Esophagus squamous epithelium (tissue), 5 donors: ENCODE measurements around the gene SHC2. TPM values are rescaled to one million over a fixed set of nuclear protein-coding genes. Genes with fewer than 3 reads are reported as not detected.
"Not testable (repeated sequence)": the region's sequence is repeated elsewhere in the genome, so short reads cannot be mapped to it uniquely, and the experiment has no call there.

Experiments
- DNase-seq: peaks from one replicate; lab custom pipeline; 2025; lab: John Stamatoyannopoulos, UW
- H3K27ac ChIP-seq, 4 donors: fragments of 200-600 bp; sonication (generic); one replicate each; pipeline ENCODE4 v1.5.1; 2016 to 2019; ENCODE audit warnings: mild to moderate bottlenecking in 1 of 4
- H3K27me3 ChIP-seq, 4 donors: fragments of 200-600 bp; sonication (generic); 1 replicate in 3 of 4; 2 replicates in 1 of 4; pipeline versions ENCODE4 v1.5.1 to v1.6.0; 2017 to 2021; ENCODE audit warnings: antibody characterized with exemption in 1 of 4
- H3K36me3 ChIP-seq, 3 donors: fragments of 200-600 bp; sonication (generic); one replicate each; pipeline ENCODE4 v1.5.1; 2016 to 2019
- H3K4me1 ChIP-seq, 3 donors: fragments of 200-600 bp; sonication (generic); one replicate each; pipeline ENCODE4 v1.5.1; 2017 to 2019
- H3K4me3 ChIP-seq, 4 donors: fragments of 200-600 bp; sonication (generic); 1 replicate in 3 of 4; 2 replicates in 1 of 4; pipeline ENCODE4 v1.5.1; 2016 to 2019; ENCODE audit warnings: mild to moderate bottlenecking in 2 of 4, moderate library complexity in 1 of 4
- H3K9me3 ChIP-seq, 3 donors: fragments of 200-600 bp; sonication (generic); one replicate each; pipeline ENCODE4 v1.5.1; 2016 to 2019
- POLR2A ChIP-seq, 4 donors: fragments of 450-650 bp; IDR thresholded peaks; one replicate each; pipeline ENCODE4 v1.6.1; 2017; ENCODE audit warnings: antibody characterized with exemption in 4 of 4, mild to moderate bottlenecking in 4 of 4, moderate library complexity in 3 of 4
- whole genome bisulfite sequencing, 2 donors: methylation state at CpG; one replicate each; pipeline ENCODE4 v1.1.5; 2018; 5-methylcytosine and 5-hydroxymethylcytosine counted together
- intact Hi-C: fragments of 100-400 bp; cut with DNase I; formaldehyde crosslinking; loops from one replicate; pipeline ENCODE4 v1.15.0; 2022
- total RNA-seq, 4 donors: library from RNA; depleted of rRNA; stranded (reverse); fragments of >200 nt; gene quantifications; one replicate each; pipeline ENCODE4 v1.1.0, GENCODE V29; 2016
- TF ChIP-seq, protein P1 (sequence below), 6 experiments: fragments of 450-650 bp in 4 of 6; fragments of 200-600 bp in 2 of 6; sonication (generic) in 2 of 6; IDR thresholded peaks; one replicate each; pipeline ENCODE4 v1.5.1; 2016 to 2019; ENCODE audit warnings: antibody characterized with exemption in 6 of 6, mild to moderate bottlenecking in 4 of 6, moderate library complexity in 4 of 6
- donor health status: DM: yes; HTN: yes; CAD: no.

SHC2 gene
- total RNA-seq, 4 donors from 2014 or later: 1.1 to 10.2 (median 4.7) TPM

DNA sequence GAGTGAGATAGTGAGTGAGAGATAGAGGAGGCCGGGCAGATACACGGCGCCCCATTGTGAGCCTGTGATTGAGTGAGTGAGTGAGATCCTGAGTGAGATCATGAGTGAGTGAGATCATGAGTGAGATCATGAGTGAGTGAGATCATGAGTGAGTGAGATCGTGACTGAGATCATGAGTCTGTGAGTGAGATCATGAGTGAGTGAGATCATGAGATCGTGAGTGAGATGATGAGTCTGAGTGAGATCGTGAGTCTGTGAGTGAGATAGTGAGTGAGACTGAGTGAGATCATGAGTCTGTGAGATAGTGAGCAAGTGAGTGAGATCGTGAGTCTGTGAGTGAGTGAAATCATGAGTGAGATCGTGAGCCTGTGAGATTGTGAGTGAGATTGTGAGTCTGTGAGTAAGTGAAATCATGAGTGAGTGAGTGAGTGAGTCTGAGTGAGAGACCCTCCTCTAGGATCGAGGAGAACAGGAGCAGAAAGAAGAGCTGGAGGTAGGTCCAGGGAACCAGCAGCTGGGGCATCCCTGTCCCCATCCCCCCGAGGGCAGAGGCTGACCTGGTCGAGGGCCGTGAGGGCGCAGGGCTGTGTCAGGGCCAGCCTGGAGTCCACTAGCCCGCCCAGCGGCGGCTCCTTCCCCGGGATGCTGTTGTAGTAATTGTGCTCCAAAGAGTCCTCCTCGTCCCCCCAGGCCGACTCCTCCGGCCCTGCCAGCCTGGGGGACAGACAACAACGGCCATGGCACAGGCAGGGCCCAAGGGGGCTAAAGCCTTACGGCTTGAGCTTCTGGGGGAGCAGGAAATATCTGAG lies 26.5 kb downstream of the SHC2 start:
- no peak for TF ChIP-seq POLR2A (IDR thresholded peaks at IDR 0.05)
- TF ChIP-seq, protein P1, sequence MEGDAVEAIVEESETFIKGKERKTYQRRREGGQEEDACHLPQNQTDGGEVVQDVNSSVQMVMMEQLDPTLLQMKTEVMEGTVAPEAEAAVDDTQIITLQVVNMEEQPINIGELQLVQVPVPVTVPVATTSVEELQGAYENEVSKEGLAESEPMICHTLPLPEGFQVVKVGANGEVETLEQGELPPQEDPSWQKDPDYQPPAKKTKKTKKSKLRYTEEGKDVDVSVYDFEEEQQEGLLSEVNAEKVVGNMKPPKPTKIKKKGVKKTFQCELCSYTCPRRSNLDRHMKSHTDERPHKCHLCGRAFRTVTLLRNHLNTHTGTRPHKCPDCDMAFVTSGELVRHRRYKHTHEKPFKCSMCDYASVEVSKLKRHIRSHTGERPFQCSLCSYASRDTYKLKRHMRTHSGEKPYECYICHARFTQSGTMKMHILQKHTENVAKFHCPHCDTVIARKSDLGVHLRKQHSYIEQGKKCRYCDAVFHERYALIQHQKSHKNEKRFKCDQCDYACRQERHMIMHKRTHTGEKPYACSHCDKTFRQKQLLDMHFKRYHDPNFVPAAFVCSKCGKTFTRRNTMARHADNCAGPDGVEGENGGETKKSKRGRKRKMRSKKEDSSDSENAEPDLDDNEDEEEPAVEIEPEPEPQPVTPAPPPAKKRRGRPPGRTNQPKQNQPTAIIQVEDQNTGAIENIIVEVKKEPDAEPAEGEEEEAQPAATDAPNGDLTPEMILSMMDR (IDR thresholded peaks at IDR 0.05): no peak
- intact Hi-C loops: no loop called here

GRCh38 chr19:430701-431100 lies 30.1 kb downstream of the SHC2 start:
- intact Hi-C loops: no loop called here
- no peak overlapping the region for H3K27ac ChIP-seq
- no peaks in the 10 kb centered on the region for H3K9me3 ChIP-seq
- H3K36me3 ChIP-seq: no peaks in the 10 kb centered on the region
- H3K4me1 ChIP-seq: no peaks in the 10 kb centered on the region
- TF ChIP-seq POLR2A (IDR thresholded peaks at IDR 0.05): no peak
- TF ChIP-seq, protein P1 (IDR thresholded peaks at IDR 0.05): no peak
- 96 to 98% methylated on average over 7 to 10 of the region's 10 CpGs for WGBS, 2 donors
- H3K27me3 ChIP-seq: peaks cover 0 to 7% (median 0%) of the 10 kb centered on the region in 4 donors
- no peak for DNase-seq
- H3K4me3 ChIP-seq: no peak overlapping the region

More for the DNA sequence above, 26.5 kb downstream of the SHC2 start:
- WGBS, 2 donors: 85 to 87% methylated on average over 10 to 13 of the region's 22 CpGs
- no peak overlapping the region for H3K4me3 ChIP-seq
- no peaks in the 10 kb centered on the region for H3K36me3 ChIP-seq
- peaks cover 0 to 34% (median 0%) of the 10 kb centered on the region in 4 donors for H3K27me3 ChIP-seq
- H3K9me3 ChIP-seq: no peaks in the 10 kb centered on the region
- no peak overlapping the region for H3K27ac ChIP-seq
- DNase-seq: no peak
- H3K4me1 ChIP-seq: no peaks in the 10 kb centered on the region

GRCh38 chr19:428149-428548 lies 32.7 kb downstream of the SHC2 start:
- intact Hi-C loops: no loop called here
- Histone ChIP-seq H3K4me3 (no peak overlapping the region), H3K9me3 (no peaks in the 10 kb centered on the region), H3K27ac (no peak overlapping the region), H3K4me1 (no peaks in the 10 kb centered on the region), H3K36me3 (no peaks in the 10 kb centered on the region), H3K27me3 (peaks cover 0 to 14% (median 0%) of the 10 kb centered on the region in 4 donors)
- WGBS, 2 donors: 89 to 96% methylated on average over 10 to 13 of the region's 15 CpGs
- DNase-seq: no peak
- TF ChIP-seq, protein P1 (IDR thresholded peaks at IDR 0.05): no peak
- no peak for TF ChIP-seq POLR2A (IDR thresholded peaks at IDR 0.05)

GRCh38 chr19:427675-428074 lies 33.2 kb downstream of the SHC2 start:
- H3K4me1 ChIP-seq, H3K4me3 ChIP-seq, H3K27ac ChIP-seq, H3K9me3 ChIP-seq, DNase-seq, intact Hi-C loops, H3K36me3 ChIP-seq: not testable (repeated sequence)
- H3K27me3 ChIP-seq: peaks cover 0 to 14% (median 0%) of the 10 kb centered on the region in 4 donors
- 74 to 75% methylated on average over 19 of the region's 19 CpGs for WGBS, 2 donors

- WGBS, 2 donors: 71 to 72% methylated on average over 33 to 39 of the region's 51 CpGs
- H3K27me3 ChIP-seq: peaks cover 0 to 14% (median 0%) of the 10 kb centered on the region in 4 donors
- intact Hi-C loops: no loop called here
- no peaks in the 10 kb centered on the region for H3K9me3 ChIP-seq
- TF ChIP-seq POLR2A (IDR thresholded peaks at IDR 0.05): no peak
- TF ChIP-seq, protein P1 (IDR thresholded peaks at IDR 0.05): no peak
- H3K36me3 ChIP-seq: no peaks in the 10 kb centered on the region
- no peak for DNase-seq
- no peak overlapping the region for H3K4me3 ChIP-seq
- no peaks in the 10 kb centered on the region for H3K4me1 ChIP-seq
- H3K27ac ChIP-seq: no peak overlapping the region
Measured at GRCh38 chr19:426725-427445, 33.9 kb downstream of the SHC2 start.
